Ascending aorta (tissue), 2 donors: ENCODE data around the gene PNPLA5. TPM values are rescaled to one million over a fixed set of nuclear protein-coding genes. Genes with fewer than 3 reads are reported as not detected.

Experiments
- DNase-seq, 2 donors: peaks; one replicate each; pipeline ENCODE4 v3.0.0-alpha.2; 2019; ENCODE audit warnings: low spot score in 2 of 2
- H3K27ac ChIP-seq, 2 donors: fragments of 200-600 bp; sonication (generic); one replicate each; pipeline ENCODE4 v1.5.1; 2016 to 2017; ENCODE audit warnings: mild to moderate bottlenecking in 1 of 2
- H3K27me3 ChIP-seq: fragments of 200-600 bp; sonication (generic); one replicate; pipeline ENCODE4 v1.5.1; 2017
- H3K36me3 ChIP-seq, 2 donors: fragments of 200-600 bp; sonication (generic); one replicate each; pipeline ENCODE4 v1.5.1; 2016
- H3K4me1 ChIP-seq, 2 donors: fragments of 200-600 bp; sonication (generic); one replicate each; pipeline ENCODE4 v1.5.1; 2016 to 2017; ENCODE audit warnings: mild to moderate bottlenecking in 1 of 2
- H3K4me3 ChIP-seq, 2 donors: fragments of 200-600 bp; sonication (generic); one replicate each; pipeline ENCODE4 v1.5.1; 2016 to 2017; ENCODE audit warnings: mild to moderate bottlenecking in 1 of 2
- H3K9me3 ChIP-seq, 2 donors: fragments of 200-600 bp; sonication (generic); one replicate each; pipeline ENCODE4 v1.5.1; 2016
- intact Hi-C: fragments of 100-400 bp; cut with DNase I; formaldehyde crosslinking; loops from one replicate; pipeline ENCODE4 v1.15.1; 2023
- total RNA-seq: library from RNA; depleted of rRNA; stranded (reverse); fragments of >200 nt; gene quantifications from one replicate; pipeline ENCODE4 v1.1.0, GENCODE V29; 2016
- TF ChIP-seq, protein P1 (sequence below), 3 experiments: fragments of 200-600 bp in 2 of 3; fragments of 450-650 bp in 1 of 3; sonication (generic) in 2 of 3; IDR thresholded peaks; one replicate each; pipeline ENCODE4 v1.5.1; 2016 to 2019; ENCODE audit warnings: antibody characterized with exemption in 3 of 3, mild to moderate bottlenecking in 1 of 3, moderate library complexity in 1 of 3

The PNPLA5 gene
- total RNA-seq, 1 donor from 2014 or later, result not detected

DNA sequence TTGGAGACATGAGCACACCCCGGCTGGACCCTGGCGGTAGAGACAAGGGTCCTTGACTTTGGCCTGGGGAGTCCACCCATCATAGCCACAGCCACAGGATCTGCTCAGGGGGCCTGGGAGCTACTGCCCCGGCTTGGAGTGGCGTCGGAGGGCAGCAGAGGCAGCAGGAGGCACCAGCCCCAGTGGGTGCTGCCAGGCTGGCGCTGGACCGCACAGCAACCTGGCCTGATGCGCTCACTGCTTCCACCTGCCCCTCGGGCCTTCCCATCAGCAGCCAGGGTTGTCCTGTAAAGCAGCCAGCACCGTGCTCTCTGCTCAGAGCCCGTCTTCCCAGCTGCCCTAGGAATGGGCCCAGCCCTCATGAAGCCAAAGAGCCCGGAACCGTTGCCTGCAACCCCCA is 51.4 kb downstream of the PNPLA5 start:
- Histone ChIP-seq H3K36me3 (no peaks in the 10 kb centered on the region), H3K4me3 (no peak overlapping the region), H3K27ac (no peak overlapping the region), H3K9me3 (no peaks in the 10 kb centered on the region), H3K4me1 (no peaks in the 10 kb centered on the region), H3K27me3 (no peaks in the 10 kb centered on the region)
- no peak for DNase-seq
- TF ChIP-seq, protein P1, sequence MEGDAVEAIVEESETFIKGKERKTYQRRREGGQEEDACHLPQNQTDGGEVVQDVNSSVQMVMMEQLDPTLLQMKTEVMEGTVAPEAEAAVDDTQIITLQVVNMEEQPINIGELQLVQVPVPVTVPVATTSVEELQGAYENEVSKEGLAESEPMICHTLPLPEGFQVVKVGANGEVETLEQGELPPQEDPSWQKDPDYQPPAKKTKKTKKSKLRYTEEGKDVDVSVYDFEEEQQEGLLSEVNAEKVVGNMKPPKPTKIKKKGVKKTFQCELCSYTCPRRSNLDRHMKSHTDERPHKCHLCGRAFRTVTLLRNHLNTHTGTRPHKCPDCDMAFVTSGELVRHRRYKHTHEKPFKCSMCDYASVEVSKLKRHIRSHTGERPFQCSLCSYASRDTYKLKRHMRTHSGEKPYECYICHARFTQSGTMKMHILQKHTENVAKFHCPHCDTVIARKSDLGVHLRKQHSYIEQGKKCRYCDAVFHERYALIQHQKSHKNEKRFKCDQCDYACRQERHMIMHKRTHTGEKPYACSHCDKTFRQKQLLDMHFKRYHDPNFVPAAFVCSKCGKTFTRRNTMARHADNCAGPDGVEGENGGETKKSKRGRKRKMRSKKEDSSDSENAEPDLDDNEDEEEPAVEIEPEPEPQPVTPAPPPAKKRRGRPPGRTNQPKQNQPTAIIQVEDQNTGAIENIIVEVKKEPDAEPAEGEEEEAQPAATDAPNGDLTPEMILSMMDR (IDR thresholded peaks at IDR 0.05), result no peak
- intact Hi-C loops, result no loop called here

DNA sequence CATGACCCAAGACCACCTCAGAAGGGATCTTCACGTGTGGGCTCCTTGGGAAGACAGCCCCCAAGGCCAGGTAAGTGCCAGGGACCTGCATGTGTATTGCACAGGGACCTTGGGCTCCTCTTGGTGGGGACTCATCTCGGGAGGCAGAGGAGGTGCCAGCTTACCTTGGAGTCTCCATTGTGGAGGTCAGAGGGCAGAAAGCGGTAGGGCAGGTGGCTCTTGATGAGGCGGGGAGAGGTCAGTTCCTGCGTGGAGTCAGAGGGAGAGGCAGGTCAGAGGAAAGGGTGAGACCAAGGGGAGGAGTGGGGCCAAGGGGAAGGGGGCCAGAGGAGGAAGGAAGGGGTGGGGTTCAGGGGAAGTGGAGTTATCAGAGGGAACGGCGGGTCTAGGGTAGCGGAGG is 52.0 kb downstream of the PNPLA5 start:
- DNase-seq, result no peak
- H3K4me3 ChIP-seq, result no peak overlapping the region
- TF ChIP-seq, protein P1 (IDR thresholded peaks at IDR 0.05), result no peak
- H3K36me3 ChIP-seq, result no peaks in the 10 kb centered on the region
- H3K27me3 ChIP-seq, result no peaks in the 10 kb centered on the region
- intact Hi-C loops, result no loop called here
- no peaks in the 10 kb centered on the region for H3K9me3 ChIP-seq
- H3K4me1 ChIP-seq, result no peaks in the 10 kb centered on the region
- no peak overlapping the region for H3K27ac ChIP-seq

DNA sequence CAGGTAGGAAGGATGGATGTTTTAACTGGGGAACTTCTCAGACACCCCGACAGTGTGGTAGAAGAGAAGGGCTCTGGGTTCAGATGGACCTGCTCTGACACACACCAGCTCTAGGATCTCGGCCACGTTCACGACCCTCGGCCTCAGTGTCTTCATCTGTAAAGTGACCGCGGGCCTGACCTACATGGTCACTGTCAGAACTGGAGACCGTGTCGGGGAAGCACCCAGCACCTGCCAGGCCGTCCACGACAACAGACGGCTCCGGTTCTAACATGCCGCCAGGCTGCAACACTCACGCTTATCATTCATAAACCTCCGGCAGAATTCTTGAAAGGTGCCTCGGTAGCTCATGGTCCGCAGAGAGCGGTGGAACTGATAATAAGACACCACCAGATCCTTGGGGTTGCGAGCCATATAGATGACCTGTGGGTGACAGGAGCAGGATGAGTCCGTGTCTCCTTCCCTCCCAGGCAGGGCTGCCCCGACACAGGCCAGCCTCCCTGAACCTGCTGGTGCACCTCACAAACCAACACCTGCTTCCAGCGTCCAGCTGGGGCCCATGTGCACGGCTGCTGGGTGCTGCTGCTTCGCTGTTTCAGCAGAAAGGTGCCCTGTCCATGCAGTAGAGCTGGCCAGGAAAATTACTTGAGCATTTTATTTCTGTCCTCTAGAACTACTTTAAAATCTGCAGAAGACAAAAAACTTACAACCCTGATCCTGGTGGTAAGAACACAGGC is 53.1 kb downstream of the PNPLA5 start:
- Histone ChIP-seq H3K4me3 (no peak overlapping the region), H3K9me3 (no peaks in the 10 kb centered on the region), H3K27me3 (no peaks in the 10 kb centered on the region), H3K36me3 (no peaks in the 10 kb centered on the region), H3K4me1 (no peaks in the 10 kb centered on the region), H3K27ac (no peak overlapping the region)
- intact Hi-C loops, result no loop called here
- DNase-seq, result no peak
- TF ChIP-seq, protein P1 (IDR thresholded peaks at IDR 0.05), result no peak

DNA sequence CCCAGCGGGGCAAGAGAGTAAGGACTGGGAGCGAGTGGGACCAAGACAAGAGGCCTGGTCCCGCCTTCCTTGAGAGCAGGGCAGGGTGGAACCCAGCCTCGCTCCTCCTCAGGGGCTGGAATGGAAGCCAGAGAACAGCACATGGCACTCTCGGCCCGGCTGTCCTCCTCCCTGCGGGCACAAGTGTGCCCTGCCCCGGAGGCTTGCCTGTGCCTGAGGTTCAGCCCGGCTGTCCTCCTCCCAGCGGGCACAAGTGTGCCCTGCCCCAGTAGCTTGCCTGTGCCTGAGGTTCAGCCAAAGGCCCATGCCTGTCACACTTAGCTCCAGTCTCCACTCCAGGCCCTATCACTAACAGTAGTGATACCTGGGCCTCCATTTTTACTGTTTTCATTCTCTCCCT is 53.7 kb downstream of the PNPLA5 start:
- DNase-seq, result no peak
- no peaks in the 10 kb centered on the region for H3K4me1 ChIP-seq
- H3K27ac ChIP-seq, result no peak overlapping the region
- no peaks in the 10 kb centered on the region for H3K36me3 ChIP-seq
- TF ChIP-seq, protein P1 (IDR thresholded peaks at IDR 0.05), result no peak
- intact Hi-C loops, result no loop called here
- no peaks in the 10 kb centered on the region for H3K27me3 ChIP-seq
- H3K4me3 ChIP-seq, result no peak overlapping the region
- H3K9me3 ChIP-seq, result no peaks in the 10 kb centered on the region

DNA sequence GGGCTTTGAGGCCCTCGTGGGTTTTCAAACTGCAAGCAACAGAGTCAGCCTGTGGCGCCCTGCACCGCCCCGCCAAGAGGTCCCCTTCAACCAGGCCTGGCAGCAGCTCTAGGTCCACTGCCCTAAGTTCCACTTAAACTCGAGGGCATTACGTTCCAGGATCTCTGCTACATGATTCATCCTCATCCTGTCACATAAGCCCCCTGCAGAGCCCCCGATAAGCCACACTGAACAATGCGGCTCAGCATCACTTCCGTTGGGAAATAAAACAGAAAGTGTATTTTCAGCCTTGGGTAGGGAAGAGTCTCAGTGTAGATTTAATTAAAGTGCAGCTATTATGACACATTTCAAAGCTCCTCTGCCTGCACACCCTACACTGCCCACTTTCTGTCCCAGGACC is 54.1 kb downstream of the PNPLA5 start:
- Histone ChIP-seq H3K27ac (no peak overlapping the region), H3K27me3 (no peaks in the 10 kb centered on the region), H3K4me1 (no peaks in the 10 kb centered on the region), H3K36me3 (no peaks in the 10 kb centered on the region), H3K9me3 (no peaks in the 10 kb centered on the region), H3K4me3 (no peak overlapping the region)
- no peak for DNase-seq
- intact Hi-C loops, result no loop called here
- TF ChIP-seq, protein P1 (IDR thresholded peaks at IDR 0.05), result no peak

DNA sequence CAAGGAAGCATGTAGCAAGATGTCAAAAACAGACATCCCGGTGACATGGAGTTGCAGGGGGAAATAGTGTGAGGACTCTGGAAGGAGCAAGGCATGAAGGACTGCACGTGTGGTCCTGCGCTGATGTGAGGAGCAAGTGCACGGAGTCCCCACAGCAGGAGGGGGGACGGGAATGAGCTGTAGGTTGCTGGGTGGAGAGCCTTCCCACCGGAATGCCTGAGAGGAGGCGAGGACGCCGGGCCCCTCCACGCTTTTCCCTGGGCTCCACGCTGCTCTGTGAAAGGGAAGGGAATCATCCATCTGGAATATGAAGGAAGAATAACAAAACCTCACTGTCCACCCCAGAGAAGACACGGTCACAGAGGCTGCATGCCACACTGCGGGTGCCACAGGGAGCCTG is 56.1 kb downstream of the PNPLA5 start:
- no peaks in the 10 kb centered on the region for H3K4me1 ChIP-seq
- no peak overlapping the region for H3K4me3 ChIP-seq
- TF ChIP-seq, protein P1 (IDR thresholded peaks at IDR 0.05), result no peak
- no peak overlapping the region for H3K27ac ChIP-seq
- intact Hi-C loops, result no loop called here
- no peak for DNase-seq
- no peaks in the 10 kb centered on the region for H3K9me3 ChIP-seq
- H3K27me3 ChIP-seq, result no peaks in the 10 kb centered on the region
- H3K36me3 ChIP-seq, result no peaks in the 10 kb centered on the region
